Measurements from ENCODE around the gene PROCR. TPM values are rescaled to one million over a fixed set of nuclear protein-coding genes. Genes with fewer than 3 reads are reported as not detected.

Gene PROCR
- total and polyA plus RNA-seq, 4 donors: 3.7 to 7.6 (median 6.0) TPM

DNA sequence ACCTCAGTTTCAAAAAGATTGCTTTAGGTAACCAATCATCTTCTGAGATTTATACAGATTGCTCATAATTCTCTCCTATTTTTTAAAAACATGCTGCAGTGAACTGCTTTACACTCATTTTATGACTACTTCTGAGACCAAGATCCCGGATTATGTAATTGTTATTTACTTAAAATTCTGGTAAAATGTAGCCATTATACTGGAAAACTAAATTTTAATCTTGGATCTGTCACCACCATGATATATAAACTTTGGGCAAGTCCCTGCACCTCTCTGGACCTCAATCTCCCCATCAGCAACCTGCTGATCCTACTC, 477 bp upstream of the PROCR start:
- Histone ChIP-seq H3K9ac (ENCODE audit: low read depth in 1 of 2, low read length in 2 of 2) (no peak overlapping the region), H3K36me3 (ENCODE audit: control insufficient read depth in 4 of 4, insufficient read depth in 3 of 4, low read depth in 1 of 4, low read length in 3 of 4) (no peaks in the 10 kb centered on the region), H3K9me3 (ENCODE audit: control insufficient read depth in 4 of 4, low read length in 3 of 4) (no peaks in the 10 kb centered on the region), H3K27me3 (ENCODE audit: control insufficient read depth in 4 of 4, insufficient read depth in 4 of 4, low read length in 3 of 4) (no peaks in the 10 kb centered on the region), H3K4me1 (ENCODE audit: control insufficient read depth in 4 of 4, insufficient read depth in 4 of 4, low read length in 3 of 4) (peaks cover 6 to 28% (median 12%) of the 10 kb centered on the region in 4 donors), H3K27ac (ENCODE audit: low read depth in 1 of 2, low read length in 2 of 2) (peak overlapping the region in 1 of 2 donors; percentile 62), H3K4me3 (ENCODE audit: low read depth in 1 of 3, low read length in 3 of 3) (no peak overlapping the region)
- TF ChIP-seq, protein P1, sequence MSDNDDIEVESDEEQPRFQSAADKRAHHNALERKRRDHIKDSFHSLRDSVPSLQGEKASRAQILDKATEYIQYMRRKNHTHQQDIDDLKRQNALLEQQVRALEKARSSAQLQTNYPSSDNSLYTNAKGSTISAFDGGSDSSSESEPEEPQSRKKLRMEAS (IDR thresholded peaks at IDR 0.05): no peak
- TF ChIP-seq, protein P2, sequence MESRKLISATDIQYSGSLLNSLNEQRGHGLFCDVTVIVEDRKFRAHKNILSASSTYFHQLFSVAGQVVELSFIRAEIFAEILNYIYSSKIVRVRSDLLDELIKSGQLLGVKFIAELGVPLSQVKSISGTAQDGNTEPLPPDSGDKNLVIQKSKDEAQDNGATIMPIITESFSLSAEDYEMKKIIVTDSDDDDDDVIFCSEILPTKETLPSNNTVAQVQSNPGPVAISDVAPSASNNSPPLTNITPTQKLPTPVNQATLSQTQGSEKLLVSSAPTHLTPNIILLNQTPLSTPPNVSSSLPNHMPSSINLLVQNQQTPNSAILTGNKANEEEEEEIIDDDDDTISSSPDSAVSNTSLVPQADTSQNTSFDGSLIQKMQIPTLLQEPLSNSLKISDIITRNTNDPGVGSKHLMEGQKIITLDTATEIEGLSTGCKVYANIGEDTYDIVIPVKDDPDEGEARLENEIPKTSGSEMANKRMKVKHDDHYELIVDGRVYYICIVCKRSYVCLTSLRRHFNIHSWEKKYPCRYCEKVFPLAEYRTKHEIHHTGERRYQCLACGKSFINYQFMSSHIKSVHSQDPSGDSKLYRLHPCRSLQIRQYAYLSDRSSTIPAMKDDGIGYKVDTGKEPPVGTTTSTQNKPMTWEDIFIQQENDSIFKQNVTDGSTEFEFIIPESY (IDR thresholded peaks at IDR 0.05): no peak
- TF ChIP-seq YY1 (IDR thresholded peaks at IDR 0.05) (no peak), RXRA (IDR thresholded peaks at IDR 0.05) (no peak)
- 82% methylated on average over 1 of the region's 1 CpG for WGBS
- no peak for DNase-seq (ENCODE audit: low spot score)

DNA sequence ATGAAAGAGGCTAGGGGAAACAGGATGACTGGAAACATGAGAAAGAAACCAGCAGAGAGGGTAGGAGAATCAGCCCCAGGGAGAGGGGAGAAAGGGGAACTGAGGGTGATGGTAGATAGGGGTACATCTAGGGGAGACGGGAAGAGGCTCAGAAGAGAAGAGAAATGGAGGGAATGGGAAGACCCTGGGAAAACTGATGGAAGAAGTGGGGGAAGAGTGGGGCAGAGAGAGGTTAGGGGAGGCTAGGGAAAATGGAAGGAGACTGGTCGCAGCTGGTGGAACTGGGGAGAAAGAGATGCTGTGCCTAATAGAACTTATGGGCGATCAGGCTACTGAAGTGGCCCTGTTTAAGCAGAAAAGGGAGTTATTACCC, 548 bp downstream of the PROCR start:
- Histone ChIP-seq H3K9ac (ENCODE audit: low read depth in 1 of 2, low read length in 2 of 2) (no peak overlapping the region), H3K27ac (ENCODE audit: low read depth in 1 of 2, low read length in 2 of 2) (peak overlapping the region; percentile 59 to 62), H3K27me3 (ENCODE audit: control insufficient read depth in 4 of 4, insufficient read depth in 4 of 4, low read length in 3 of 4) (no peaks in the 10 kb centered on the region), H3K4me1 (ENCODE audit: control insufficient read depth in 4 of 4, insufficient read depth in 4 of 4, low read length in 3 of 4) (peaks cover 0 to 26% (median 9%) of the 10 kb centered on the region in 4 donors), H3K4me3 (ENCODE audit: low read depth in 1 of 3, low read length in 3 of 3) (no peak overlapping the region), H3K9me3 (ENCODE audit: control insufficient read depth in 4 of 4, low read length in 3 of 4) (no peaks in the 10 kb centered on the region), H3K36me3 (ENCODE audit: control insufficient read depth in 4 of 4, insufficient read depth in 3 of 4, low read depth in 1 of 4, low read length in 3 of 4) (no peaks in the 10 kb centered on the region)
- 83% methylated on average over 3 of the region's 3 CpGs for WGBS
- DNase-seq (ENCODE audit: low spot score): no peak
- TF ChIP-seq HNF4G (IDR thresholded peaks at IDR 0.05): no peak

DNA sequence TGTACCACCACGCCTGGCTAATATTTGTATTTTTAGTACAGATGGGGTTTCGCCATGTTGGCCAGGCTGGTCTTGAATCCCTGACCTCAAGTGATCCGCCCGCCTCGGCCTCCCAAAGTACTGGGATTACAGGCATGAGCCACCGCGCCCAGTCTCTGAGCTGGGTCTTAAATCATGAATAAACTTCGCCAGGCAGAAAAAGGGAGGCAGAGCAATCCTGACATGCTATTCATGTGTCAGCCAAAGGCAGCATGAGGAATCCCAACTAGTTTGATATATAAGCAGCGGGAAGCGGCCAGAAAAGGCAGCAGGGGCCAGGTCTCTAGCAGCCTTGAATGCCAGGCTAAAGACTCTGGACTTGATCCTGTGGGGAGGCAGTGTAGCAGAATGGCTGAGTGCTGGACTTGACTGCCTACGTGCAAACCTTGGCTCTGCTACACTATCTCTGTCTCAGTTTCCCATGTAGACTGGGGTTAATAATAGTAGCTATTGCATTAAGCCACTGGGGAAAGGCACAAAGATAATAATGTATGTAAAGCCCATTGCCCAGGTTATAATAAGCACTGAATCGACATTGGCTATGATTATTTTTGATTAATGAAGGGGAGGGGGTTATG, 1.8 kb downstream of the PROCR start:
- WGBS: 77% methylated on average over 12 of the region's 12 CpGs
- peak overlapping the region; percentile 97 for H3K27ac ChIP-seq (ENCODE audit: low read depth in 1 of 2, low read length in 2 of 2)
- TF ChIP-seq, protein P1 (IDR thresholded peaks at IDR 0.05): no peak
- no peak for TF ChIP-seq EGR1 (IDR thresholded peaks at IDR 0.05; ENCODE audit: low read depth in 2 of 2)
- TF ChIP-seq YY1 (IDR thresholded peaks at IDR 0.05): peak; percentile 36
- TF ChIP-seq, protein P3, sequence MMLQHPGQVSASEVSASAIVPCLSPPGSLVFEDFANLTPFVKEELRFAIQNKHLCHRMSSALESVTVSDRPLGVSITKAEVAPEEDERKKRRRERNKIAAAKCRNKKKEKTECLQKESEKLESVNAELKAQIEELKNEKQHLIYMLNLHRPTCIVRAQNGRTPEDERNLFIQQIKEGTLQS (IDR thresholded peaks at IDR 0.05): no peak
- no peaks in the 10 kb centered on the region for H3K9me3 ChIP-seq (ENCODE audit: control insufficient read depth in 4 of 4, low read length in 3 of 4)
- DNase-seq (ENCODE audit: low spot score): no peak
- H3K4me3 ChIP-seq (ENCODE audit: low read depth in 1 of 3, low read length in 3 of 3): peak overlapping the region; percentile 66 to 92 (median 82)
- peaks cover 0 to 23% (median 8%) of the 10 kb centered on the region in 4 donors for H3K4me1 ChIP-seq (ENCODE audit: control insufficient read depth in 4 of 4, insufficient read depth in 4 of 4, low read length in 3 of 4)
- no peaks in the 10 kb centered on the region for H3K27me3 ChIP-seq (ENCODE audit: control insufficient read depth in 4 of 4, insufficient read depth in 4 of 4, low read length in 3 of 4)
- no peaks in the 10 kb centered on the region for H3K36me3 ChIP-seq (ENCODE audit: control insufficient read depth in 4 of 4, insufficient read depth in 3 of 4, low read depth in 1 of 4, low read length in 3 of 4)
- peak overlapping the region; percentile 82 to 89 for H3K9ac ChIP-seq (ENCODE audit: low read depth in 1 of 2, low read length in 2 of 2)

DNA sequence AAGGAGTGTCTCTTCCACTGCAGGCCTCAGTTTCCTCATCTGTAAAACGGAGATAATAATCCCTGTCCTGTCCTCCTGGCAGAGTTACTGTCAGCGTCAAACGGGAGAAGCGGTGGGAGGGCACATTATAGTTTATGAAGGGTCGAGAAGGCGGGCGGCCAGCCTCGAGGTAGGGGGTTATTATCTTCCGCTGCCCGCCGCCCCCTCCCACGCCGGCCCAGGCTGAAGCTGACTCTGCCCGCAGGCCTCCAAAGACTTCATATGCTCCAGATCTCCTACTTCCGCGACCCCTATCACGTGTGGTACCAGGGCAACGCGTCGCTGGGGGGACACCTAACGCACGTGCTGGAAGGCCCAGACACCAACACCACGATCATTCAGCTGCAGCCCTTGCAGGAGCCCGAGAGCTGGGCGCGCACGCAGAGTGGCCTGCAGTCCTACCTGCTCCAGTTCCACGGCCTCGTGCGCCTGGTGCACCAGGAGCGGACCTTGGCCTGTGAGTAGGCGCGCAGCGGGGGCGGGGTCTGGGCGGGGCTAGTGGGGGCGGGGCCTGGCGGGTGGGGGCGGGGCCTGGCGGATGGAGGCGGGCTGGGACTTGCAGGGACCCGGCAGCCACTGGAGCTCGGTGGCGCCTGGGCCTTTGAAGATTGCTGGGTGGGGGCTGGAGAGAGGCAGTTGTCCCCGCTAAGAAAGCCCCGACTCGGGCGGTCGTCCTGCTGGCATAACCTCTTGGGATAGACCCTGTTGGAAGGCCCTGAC, 2.8 kb downstream of the PROCR start:
- peak; percentile 58 for DNase-seq (ENCODE audit: low spot score)
- Histone ChIP-seq H3K27me3 (ENCODE audit: control insufficient read depth in 4 of 4, insufficient read depth in 4 of 4, low read length in 3 of 4) (no peaks in the 10 kb centered on the region), H3K27ac (ENCODE audit: low read depth in 1 of 2, low read length in 2 of 2) (peak overlapping the region; percentile 97), H3K36me3 (ENCODE audit: control insufficient read depth in 4 of 4, insufficient read depth in 3 of 4, low read depth in 1 of 4, low read length in 3 of 4) (no peaks in the 10 kb centered on the region), H3K9ac (ENCODE audit: low read depth in 1 of 2, low read length in 2 of 2) (peak overlapping the region; percentile 82 to 89), H3K9me3 (ENCODE audit: control insufficient read depth in 4 of 4, low read length in 3 of 4) (no peaks in the 10 kb centered on the region), H3K4me3 (ENCODE audit: low read depth in 1 of 3, low read length in 3 of 3) (peak overlapping the region; percentile 66 to 92 (median 82)), H3K4me1 (ENCODE audit: control insufficient read depth in 4 of 4, insufficient read depth in 4 of 4, low read length in 3 of 4) (peaks cover 0 to 28% (median 9%) of the 10 kb centered on the region in 4 donors)
- 24% methylated on average over 49 of the region's 49 CpGs for WGBS
- no peak for TF ChIP-seq JUND (IDR thresholded peaks at IDR 0.05)
- TF ChIP-seq, protein P3 (IDR thresholded peaks at IDR 0.05): no peak
- TF ChIP-seq, protein P1 (IDR thresholded peaks at IDR 0.05): peak; percentile 88
- no peak for TF ChIP-seq YY1 (IDR thresholded peaks at IDR 0.05)
- TF ChIP-seq, protein P4, sequence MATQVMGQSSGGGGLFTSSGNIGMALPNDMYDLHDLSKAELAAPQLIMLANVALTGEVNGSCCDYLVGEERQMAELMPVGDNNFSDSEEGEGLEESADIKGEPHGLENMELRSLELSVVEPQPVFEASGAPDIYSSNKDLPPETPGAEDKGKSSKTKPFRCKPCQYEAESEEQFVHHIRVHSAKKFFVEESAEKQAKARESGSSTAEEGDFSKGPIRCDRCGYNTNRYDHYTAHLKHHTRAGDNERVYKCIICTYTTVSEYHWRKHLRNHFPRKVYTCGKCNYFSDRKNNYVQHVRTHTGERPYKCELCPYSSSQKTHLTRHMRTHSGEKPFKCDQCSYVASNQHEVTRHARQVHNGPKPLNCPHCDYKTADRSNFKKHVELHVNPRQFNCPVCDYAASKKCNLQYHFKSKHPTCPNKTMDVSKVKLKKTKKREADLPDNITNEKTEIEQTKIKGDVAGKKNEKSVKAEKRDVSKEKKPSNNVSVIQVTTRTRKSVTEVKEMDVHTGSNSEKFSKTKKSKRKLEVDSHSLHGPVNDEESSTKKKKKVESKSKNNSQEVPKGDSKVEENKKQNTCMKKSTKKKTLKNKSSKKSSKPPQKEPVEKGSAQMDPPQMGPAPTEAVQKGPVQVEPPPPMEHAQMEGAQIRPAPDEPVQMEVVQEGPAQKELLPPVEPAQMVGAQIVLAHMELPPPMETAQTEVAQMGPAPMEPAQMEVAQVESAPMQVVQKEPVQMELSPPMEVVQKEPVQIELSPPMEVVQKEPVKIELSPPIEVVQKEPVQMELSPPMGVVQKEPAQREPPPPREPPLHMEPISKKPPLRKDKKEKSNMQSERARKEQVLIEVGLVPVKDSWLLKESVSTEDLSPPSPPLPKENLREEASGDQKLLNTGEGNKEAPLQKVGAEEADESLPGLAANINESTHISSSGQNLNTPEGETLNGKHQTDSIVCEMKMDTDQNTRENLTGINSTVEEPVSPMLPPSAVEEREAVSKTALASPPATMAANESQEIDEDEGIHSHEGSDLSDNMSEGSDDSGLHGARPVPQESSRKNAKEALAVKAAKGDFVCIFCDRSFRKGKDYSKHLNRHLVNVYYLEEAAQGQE (IDR thresholded peaks at IDR 0.05): peak; percentile 80
- no peak for TF ChIP-seq TAF1 (conservative IDR thresholded peaks at IDR 0.05)
- TF ChIP-seq, protein P5, sequence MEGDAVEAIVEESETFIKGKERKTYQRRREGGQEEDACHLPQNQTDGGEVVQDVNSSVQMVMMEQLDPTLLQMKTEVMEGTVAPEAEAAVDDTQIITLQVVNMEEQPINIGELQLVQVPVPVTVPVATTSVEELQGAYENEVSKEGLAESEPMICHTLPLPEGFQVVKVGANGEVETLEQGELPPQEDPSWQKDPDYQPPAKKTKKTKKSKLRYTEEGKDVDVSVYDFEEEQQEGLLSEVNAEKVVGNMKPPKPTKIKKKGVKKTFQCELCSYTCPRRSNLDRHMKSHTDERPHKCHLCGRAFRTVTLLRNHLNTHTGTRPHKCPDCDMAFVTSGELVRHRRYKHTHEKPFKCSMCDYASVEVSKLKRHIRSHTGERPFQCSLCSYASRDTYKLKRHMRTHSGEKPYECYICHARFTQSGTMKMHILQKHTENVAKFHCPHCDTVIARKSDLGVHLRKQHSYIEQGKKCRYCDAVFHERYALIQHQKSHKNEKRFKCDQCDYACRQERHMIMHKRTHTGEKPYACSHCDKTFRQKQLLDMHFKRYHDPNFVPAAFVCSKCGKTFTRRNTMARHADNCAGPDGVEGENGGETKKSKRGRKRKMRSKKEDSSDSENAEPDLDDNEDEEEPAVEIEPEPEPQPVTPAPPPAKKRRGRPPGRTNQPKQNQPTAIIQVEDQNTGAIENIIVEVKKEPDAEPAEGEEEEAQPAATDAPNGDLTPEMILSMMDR (IDR thresholded peaks at IDR 0.05; ENCODE audit: low read depth, low read length, missing input control): no peak

Measured in liver (tissue), 9 donors.